SHP77 (cell line): ENCODE results near the gene FOXL3.

ENCODE experiments used
- DNase-seq, 2 experiments: peaks; one replicate each; lab custom pipeline; 2025; lab: John Stamatoyannopoulos, UW

The FOXL3 gene

GRCh38 chr7:338295-339061 is 48.5 kb downstream of the FOXL3 start:
- no peak for DNase-seq

GRCh38 chr7:339062-339342 is 49.0 kb downstream of the FOXL3 start:
- DNase-seq, result no peak

GRCh38 chr7:339696-340095 is 49.7 kb downstream of the FOXL3 start:
- DNase-seq, result no peak

- no peak for DNase-seq
Measured at GRCh38 chr7:340200-340937, 50.4 kb downstream of the FOXL3 start.
